Endodermal cell (in vitro differentiated cells): ENCODE results near the gene PCDHGA8. TPM values are rescaled to one million over a fixed set of nuclear protein-coding genes. Genes with fewer than 3 reads are reported as not detected.
"Not testable (repeated sequence)": the region's sequence is repeated elsewhere in the genome, so short reads cannot be mapped to it uniquely, and the experiment has no call there.

ENCODE experiments used
- DNase-seq: peaks from one replicate; pipeline ENCODE4 v3.0.0-alpha.2; 2017
- H3K27ac ChIP-seq: 2 replicates; pipeline ENCODE4 v1.5.1; 2013; ENCODE audit warnings: mild to moderate bottlenecking, low read depth, low read length, moderate library complexity
- H3K27me3 ChIP-seq: 2 replicates; pipeline ENCODE4 v1.6.1; 2013; ENCODE audit warnings: mild to moderate bottlenecking, low read length, moderate library complexity; ENCODE audit not compliant: insufficient read depth, control insufficient read depth, poor library complexity, severe bottlenecking
- H3K36me3 ChIP-seq: 2 replicates; pipeline ENCODE4 v1.7.0; 2013; ENCODE audit warnings: mild to moderate bottlenecking, low read length, moderate library complexity; ENCODE audit not compliant: control insufficient read depth, insufficient read depth
- H3K4me1 ChIP-seq: one replicate; pipeline ENCODE4 v1.7.0; 2013; ENCODE audit warnings: low read length; ENCODE audit not compliant: control insufficient read depth, insufficient read depth
- H3K4me3 ChIP-seq: 2 replicates; pipeline ENCODE4 v1.5.1; 2013; ENCODE audit warnings: mild to moderate bottlenecking, low read length, moderate library complexity
- H3K9ac ChIP-seq: 2 replicates; pipeline ENCODE4 v1.6.1; 2013; ENCODE audit warnings: mild to moderate bottlenecking, low read length, moderate library complexity; ENCODE audit not compliant: poor library complexity, severe bottlenecking; ENCODE audit errors: extremely low read depth
- H3K9me3 ChIP-seq: 2 replicates; pipeline ENCODE4 v1.6.1; 2013; ENCODE audit warnings: mild to moderate bottlenecking, low read length, moderate library complexity; ENCODE audit not compliant: control insufficient read depth
- H3K27ac Mint-ChIP-seq: 2 replicates; pipeline ENCODE4 v1.8.0; 2020; ENCODE audit warnings: mixed read lengths
- H3K27me3 Mint-ChIP-seq: 2 replicates; pipeline ENCODE4 v1.8.0; 2021; ENCODE audit warnings: mild to moderate bottlenecking, mixed read lengths; ENCODE audit not compliant: insufficient read depth
- H3K36me3 Mint-ChIP-seq: 2 replicates; pipeline ENCODE4 v1.8.0; 2020; ENCODE audit warnings: low read depth, mixed read lengths
- H3K4me1 Mint-ChIP-seq: 2 replicates; pipeline ENCODE4 v1.8.0; 2020; ENCODE audit warnings: mixed read lengths
- H3K4me3 Mint-ChIP-seq: 2 replicates; pipeline ENCODE4 v1.8.0; 2020; ENCODE audit warnings: mild to moderate bottlenecking, moderate library complexity, mixed read lengths
- H3K9me3 Mint-ChIP-seq: 2 replicates; pipeline ENCODE4 v1.8.0; 2020; ENCODE audit warnings: mild to moderate bottlenecking, mixed read lengths
- WGBS, 2 experiments: methylation state at CpG; one replicate each; pipeline versions ENCODE4 v1.1.5 to v1.1.7; 2013; ENCODE audit warnings: missing lambda C conversion rate in 2 of 2, mixed read lengths in 1 of 2; ENCODE audit not compliant: insufficient coverage in 1 of 2, insufficient read length in 1 of 2; 5-methylcytosine and 5-hydroxymethylcytosine counted together
- total RNA-seq, 2 donors: library from RNA; stranded (reverse); fragmentation: NEBNext Ultra II Directional in 1 of 2; extraction: Animal tissue kit (Norgen Biotek cat#: 25700) in 1 of 2; gene quantifications; 2 replicates in 1 of 2; 3 replicates in 1 of 2; pipeline ENCODE4 v1.2.1, GENCODE V29; 2021
- TF ChIP-seq, protein P1 (sequence below): fragments of 200-600 bp; sonication (generic); conservative IDR thresholded peaks from 2 replicates; pipeline ENCODE4 v1.5.0; 2021; ENCODE audit warnings: antibody characterized with exemption, mild to moderate bottlenecking

The PCDHGA8 gene
- total RNA-seq, 2 donors from 2014 or later = 1.1 to 3.0 TPM

DNA sequence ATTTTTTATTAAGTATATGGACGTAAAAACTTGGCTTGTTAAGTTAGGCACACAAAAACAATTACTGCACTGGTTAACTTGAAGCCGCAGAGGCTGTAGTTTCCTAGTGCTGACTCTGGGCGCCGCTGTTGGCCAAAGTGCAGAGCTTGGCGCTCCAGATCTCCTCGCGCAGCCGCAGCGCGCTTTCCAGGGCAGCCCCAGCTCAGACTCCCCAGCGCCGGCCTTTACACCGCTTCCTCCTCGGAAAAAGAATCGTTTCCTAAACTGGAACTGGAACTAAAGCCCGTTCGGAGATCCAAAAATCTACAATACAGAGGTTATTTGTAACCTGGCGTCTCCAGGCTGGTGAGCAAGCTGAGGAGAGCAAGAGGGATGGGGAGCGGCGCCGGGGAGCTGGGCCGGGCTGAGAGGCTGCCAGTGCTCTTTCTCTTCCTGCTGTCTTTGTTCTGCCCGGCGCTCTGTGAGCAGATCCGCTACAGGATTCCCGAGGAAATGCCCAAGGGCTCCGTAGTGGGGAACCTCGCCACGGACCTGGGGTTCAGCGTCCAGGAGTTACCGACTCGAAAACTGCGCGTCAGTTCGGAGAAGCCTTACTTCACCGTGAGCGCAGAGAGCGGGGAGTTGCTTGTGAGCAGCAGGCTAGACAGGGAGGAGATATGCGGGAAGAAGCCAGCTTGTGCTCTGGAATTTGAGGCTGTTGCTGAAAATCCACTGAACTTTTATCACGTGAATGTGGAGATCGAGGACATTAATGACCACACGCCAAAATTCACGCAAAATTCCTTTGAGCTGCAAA lies 5.5 kb downstream of the PCDHGA8 start, which contains the start of gene PCDHGB5:
Gene PCDHGB5 (plus strand): TSS at position 192 of the 796 bp plus-strand sequence. CDS start 181 bp downstream, at position 373.
- 80 to 90% methylated on average over 9 to 19 of the region's 43 CpGs for WGBS, 2 experiments
- peak within 1 kb of the TSS; percentile 0 for H3K4me3 ChIP-seq
- peaks cover 51% of the 10 kb centered on the region for H3K36me3 Mint-ChIP-seq
- H3K4me1 Mint-ChIP-seq, DNase-seq, H3K4me1 ChIP-seq, H3K27me3 ChIP-seq, H3K27ac ChIP-seq, H3K9ac ChIP-seq, H3K27me3 Mint-ChIP-seq, H3K36me3 ChIP-seq: not testable (repeated sequence)
- H3K9me3 Mint-ChIP-seq = peaks cover 83% of the 10 kb centered on the region
- peak within 1 kb of the TSS; percentile 64 for H3K27ac Mint-ChIP-seq
- TF ChIP-seq, protein P1, sequence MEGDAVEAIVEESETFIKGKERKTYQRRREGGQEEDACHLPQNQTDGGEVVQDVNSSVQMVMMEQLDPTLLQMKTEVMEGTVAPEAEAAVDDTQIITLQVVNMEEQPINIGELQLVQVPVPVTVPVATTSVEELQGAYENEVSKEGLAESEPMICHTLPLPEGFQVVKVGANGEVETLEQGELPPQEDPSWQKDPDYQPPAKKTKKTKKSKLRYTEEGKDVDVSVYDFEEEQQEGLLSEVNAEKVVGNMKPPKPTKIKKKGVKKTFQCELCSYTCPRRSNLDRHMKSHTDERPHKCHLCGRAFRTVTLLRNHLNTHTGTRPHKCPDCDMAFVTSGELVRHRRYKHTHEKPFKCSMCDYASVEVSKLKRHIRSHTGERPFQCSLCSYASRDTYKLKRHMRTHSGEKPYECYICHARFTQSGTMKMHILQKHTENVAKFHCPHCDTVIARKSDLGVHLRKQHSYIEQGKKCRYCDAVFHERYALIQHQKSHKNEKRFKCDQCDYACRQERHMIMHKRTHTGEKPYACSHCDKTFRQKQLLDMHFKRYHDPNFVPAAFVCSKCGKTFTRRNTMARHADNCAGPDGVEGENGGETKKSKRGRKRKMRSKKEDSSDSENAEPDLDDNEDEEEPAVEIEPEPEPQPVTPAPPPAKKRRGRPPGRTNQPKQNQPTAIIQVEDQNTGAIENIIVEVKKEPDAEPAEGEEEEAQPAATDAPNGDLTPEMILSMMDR = peak; percentile 79
- H3K4me3 Mint-ChIP-seq = peak within 1 kb of the TSS; percentile 64
- peaks cover 61% of the 10 kb centered on the region for H3K9me3 ChIP-seq

DNA sequence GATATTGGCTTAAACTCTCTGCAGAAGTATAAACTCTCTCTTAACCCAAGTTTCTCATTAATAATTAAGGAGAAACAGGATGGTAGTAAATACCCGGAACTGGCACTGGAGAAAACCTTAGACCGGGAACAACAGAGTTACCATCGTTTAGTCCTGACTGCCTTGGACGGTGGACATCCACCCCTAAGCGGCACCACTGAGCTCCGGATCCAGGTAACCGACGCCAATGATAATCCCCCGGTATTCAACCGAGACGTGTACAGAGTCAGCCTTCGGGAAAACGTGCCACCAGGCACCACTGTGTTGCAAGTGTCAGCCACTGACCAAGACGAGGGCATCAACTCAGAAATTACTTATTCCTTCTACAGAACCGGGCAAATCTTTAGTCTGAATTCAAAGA lies 6.2 kb downstream of the PCDHGA8 start:
- H3K36me3 ChIP-seq = no peaks in the 10 kb centered on the region
- peak overlapping the region; percentile 0 for H3K4me3 ChIP-seq
- H3K9ac ChIP-seq = no peak overlapping the region
- Mint-ChIP-seq H3K27me3 (peaks cover 4% of the 10 kb centered on the region), H3K36me3 (peaks cover 51% of the 10 kb centered on the region), H3K4me1 (no peaks in the 10 kb centered on the region), H3K27ac (no peak overlapping the region), H3K9me3 (peaks cover 83% of the 10 kb centered on the region), H3K4me3 (peak overlapping the region; percentile 64)
- TF ChIP-seq, protein P1 = no peak
- peaks cover 56% of the 10 kb centered on the region for H3K9me3 ChIP-seq
- no peak overlapping the region for H3K27ac ChIP-seq
- DNase-seq = no peak
- no peaks in the 10 kb centered on the region for H3K4me1 ChIP-seq
- WGBS, 2 experiments = 95 to 96% methylated on average over 15 of the region's 15 CpGs
- no peaks in the 10 kb centered on the region for H3K27me3 ChIP-seq

DNA sequence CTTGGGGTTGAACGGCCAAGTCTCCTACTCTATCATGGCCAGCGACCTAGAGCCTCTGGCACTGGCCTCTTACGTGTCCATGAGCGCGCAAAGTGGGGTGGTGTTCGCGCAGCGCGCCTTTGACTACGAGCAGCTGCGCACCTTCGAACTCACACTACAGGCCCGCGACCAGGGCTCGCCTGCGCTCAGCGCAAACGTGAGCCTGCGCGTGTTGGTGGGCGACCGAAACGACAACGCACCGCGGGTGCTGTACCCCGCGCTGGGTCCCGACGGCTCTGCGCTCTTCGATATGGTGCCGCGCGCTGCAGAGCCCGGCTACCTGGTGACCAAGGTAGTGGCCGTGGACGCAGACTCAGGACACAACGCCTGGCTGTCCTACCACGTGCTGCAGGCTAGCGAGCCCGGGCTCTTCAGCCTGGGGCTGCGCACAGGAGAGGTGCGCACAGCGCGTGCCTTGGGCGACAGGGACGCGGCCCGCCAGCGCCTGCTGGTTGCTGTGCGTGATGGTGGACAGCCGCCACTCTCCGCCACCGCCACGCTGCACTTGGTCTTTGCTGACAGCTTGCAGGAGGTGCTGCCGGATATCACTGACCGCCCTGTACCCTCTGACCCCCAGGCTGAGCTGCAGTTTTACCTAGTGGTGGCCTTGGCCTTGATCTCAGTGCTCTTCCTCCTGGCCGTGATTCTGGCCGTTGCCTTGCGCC lies 7.3 kb downstream of the PCDHGA8 start:
- WGBS, 2 experiments = 96 to 98% methylated on average over 57 to 61 of the region's 61 CpGs
- Histone ChIP-seq H3K36me3 (no peaks in the 10 kb centered on the region), H3K4me3 (no peak overlapping the region), H3K27me3 (no peaks in the 10 kb centered on the region), H3K27ac (no peak overlapping the region), H3K4me1 (no peaks in the 10 kb centered on the region), H3K9me3 (peaks cover 57% of the 10 kb centered on the region), H3K9ac (no peak overlapping the region)
- DNase-seq = no peak
- Mint-ChIP-seq H3K27me3 (peaks cover 4% of the 10 kb centered on the region), H3K9me3 (peaks cover 84% of the 10 kb centered on the region), H3K27ac (no peak overlapping the region), H3K4me3 (no peak overlapping the region), H3K36me3 (peaks cover 52% of the 10 kb centered on the region), H3K4me1 (no peaks in the 10 kb centered on the region)
- TF ChIP-seq, protein P1 = no peak
